HG02623 (cell line): Measurements from ENCODE around the gene LEFTY2.
"Not testable (repeated sequence)": the region's sequence is repeated elsewhere in the genome, so short reads cannot be mapped to it uniquely, and the experiment has no call there.

ENCODE experiments used
- ATAC-seq: cut with Tn5 transposase; IDR thresholded peaks from one replicate; pipeline ENCODE4 v1.9.1; 2021; ENCODE audit warnings: moderate library complexity; ENCODE audit not compliant: unreplicated experiment

The LEFTY2 gene

DNA sequence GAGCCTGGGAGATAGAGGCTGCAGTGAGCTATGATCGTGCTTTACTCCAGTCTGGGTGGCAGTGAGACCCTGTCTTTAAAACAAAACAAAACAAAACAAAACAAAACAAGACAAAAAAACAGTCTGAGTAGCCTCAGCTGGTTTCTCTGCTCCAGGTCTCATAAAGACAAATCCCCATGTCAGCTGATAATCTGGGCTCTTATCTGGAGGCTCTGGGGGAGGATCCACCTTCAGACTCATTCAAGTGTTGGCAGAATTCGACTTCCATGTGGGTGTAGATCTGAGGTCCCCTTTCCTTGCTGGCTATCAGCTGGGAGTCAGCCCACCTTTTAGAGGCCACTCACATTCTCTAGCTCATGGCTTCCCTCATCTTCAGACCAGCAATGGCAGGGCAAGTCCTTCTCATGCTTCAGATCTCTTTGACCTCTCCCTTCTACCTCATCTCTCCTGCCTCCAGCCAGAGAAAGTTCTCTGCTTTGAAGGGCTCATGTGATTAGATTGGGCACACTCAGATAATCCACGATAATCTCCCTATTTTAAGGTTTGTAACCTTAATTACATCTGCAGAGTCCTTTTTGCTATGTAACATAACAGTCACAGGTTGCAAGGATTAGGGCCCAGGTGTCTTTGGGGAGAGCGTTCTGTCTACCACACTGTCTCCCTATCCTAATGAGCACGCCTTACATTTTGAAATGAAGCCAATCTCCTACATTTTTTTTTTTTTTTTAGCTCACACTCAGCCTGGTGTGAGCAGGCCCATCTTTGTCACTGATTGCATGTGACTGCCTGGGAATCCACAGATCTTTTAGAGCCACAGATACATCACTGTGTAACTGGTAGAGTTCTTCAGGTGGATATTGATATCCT lies 9.5 kb downstream of the LEFTY2 start:
- no peak for ATAC-seq

GRCh38 chr1:225930566-225930965 lies 10.5 kb downstream of the LEFTY2 start:
- ATAC-seq: no peak

DNA sequence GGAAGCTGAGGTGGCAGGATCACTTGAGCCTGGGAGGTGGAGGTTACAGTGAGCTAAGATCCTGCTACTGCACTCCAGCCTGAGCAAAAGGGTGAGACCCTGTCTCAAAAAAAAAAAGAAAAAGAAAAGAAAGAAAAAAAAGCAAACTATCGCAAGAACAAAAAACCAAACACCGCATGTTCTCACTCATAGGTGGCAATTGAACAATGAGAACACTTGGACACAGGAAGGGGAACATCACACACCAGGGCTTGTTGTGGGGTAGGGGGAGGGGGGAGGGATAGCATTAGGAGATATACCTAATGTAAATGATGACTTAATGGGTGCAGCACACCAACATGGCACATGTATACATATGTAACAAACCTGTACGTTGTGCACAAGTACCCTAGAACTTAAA lies 11.6 kb downstream of the LEFTY2 start:
- ATAC-seq: not testable (repeated sequence)

DNA sequence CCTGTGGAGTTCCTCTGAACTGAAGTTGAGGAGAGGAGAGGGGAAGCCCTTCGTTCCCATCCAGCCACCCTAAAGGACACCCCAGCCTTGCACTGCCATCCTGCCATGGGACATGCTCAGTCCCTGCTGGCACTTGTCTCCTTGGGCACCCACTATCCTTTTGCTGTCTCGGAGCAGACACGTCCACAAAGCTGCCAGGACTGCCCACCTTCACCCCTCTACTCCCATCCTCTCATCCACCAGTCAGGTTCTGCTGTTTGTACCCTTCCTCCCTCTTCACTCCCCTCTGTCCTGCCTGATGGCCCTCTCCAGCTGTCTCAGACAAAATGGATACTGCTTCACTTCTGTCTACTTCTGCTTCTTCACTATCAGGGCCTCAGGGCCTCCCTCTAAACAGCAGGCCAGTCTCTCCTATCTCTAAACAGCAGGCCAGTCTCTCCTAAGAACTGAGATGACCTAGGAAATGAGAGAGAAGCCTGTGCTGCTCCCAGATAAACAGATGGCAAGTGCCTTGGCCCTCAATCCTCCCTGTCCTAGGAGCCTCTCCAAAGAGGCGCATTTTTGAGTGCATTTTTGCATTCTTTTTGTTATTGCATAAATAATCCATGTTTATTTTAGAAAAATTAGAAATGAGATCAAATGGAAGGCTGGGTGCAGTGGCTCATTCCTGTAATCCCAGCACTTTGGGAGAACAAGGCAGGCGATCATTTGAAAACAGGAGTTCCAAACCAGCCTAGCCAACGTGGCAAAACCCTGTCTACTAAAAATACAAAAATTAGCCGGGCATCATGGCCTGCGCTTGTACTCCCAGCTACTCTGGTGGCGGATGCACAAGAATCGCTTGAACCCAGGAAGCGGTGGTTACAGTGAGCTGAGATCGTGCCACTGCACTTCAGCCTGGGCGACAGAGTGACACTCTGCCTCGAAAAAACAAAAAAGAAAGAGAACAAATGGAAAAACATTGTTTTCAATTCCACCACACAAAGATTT lies 12.5 kb downstream of the LEFTY2 start:
- ATAC-seq: no peak

GRCh38 chr1:225926551-225927113 lies 14.4 kb downstream of the LEFTY2 start:
- no peak for ATAC-seq

DNA sequence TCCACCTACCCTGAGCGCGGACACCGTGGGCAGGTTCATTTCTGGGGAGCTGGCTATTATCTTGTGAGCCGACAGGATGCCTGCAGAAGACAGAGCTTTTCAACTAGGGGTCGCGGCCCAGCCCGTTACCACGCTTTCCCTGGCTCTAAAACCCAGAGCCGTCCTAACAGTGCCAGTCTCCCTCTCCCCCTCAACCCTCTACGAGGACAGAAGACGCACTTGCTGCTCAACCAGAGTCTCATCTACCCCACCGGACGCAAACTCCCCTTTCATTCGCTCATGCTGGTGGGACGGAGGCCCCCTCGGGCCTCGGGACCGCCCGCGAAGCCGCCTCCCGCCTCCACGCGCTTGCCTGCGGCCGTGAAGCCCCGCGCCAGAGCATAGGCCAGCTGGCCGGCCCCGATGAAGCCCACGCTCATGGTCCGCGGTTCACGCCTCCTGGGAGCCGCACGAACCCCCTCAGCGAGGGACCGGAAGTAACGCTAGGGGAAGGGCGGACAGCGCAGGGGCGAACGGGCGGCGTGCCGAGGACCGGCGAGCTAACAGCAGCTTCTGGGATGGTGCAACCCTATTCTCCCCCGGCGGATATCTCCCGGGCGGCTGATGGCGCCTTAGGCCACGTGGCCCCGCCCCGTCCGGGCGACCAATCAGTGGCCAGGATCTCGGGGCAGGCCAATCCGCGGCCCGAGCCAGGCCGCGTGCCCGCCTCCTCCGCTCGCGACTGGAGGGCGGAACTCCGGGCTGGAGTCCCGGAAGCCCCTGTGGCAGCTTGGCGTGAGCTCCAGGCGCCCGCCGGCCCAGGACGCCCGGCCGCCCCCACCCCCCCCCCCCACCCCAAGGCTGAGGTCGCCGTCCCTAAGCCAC lies 17.1 kb downstream of the LEFTY2 start, which contains the start of gene PYCR2:
Gene PYCR2, minus strand, starts transcription at position 559 of the 864 bp plus-strand sequence. Its CDS starts 140 bp downstream, at position 419.
- ATAC-seq: peak; percentile 97

- no peak for ATAC-seq
Observed at GRCh38 chr1:225923381-225923691, 17.7 kb downstream of the LEFTY2 start.

DNA sequence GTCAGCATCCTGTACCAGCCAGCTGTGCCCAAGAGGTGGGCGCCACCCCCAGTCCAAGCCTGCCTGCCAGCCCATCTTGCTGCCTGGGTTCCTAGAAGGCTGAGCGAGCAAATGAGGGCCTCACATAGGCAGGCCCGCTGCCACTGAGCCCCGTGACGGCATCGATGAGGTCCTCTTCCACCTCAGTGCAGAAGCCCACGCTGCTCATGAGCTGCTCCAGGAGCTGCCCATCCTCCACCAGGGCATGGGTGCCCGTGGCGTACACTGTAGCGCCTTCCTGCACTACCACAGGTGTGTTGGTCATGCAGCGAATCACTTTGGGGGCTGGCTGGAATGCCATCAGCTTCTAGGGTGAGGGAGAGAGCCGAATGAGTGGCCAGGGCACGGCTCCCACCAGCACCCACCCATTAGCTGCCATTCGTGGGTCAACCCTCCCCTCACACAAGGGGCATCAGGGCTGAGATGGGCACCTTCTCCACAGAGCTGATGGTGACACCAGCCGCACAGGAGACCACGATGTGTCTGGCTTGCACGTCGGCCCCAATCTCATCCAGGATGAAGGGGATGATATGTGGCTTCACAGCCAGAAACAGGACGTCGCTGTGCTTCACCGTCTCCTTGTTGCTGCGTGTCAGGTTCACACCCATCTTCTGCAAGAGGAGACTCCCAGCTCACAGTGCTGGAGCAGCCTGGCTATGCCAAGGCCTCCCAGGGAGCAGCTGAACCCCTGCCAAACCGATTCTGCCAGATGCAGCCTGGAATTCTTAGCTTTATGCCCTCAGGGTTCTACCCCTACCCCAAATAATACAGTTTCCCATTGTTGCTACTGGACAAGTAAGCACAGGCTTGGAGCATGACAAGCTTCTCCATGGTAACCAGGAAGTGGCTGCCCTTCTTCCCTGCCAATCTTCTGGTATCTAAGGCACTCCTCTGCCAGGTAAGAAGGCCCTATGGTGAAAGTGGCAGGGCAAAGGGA lies 19.0 kb downstream of the LEFTY2 start:
- no peak for ATAC-seq

DNA sequence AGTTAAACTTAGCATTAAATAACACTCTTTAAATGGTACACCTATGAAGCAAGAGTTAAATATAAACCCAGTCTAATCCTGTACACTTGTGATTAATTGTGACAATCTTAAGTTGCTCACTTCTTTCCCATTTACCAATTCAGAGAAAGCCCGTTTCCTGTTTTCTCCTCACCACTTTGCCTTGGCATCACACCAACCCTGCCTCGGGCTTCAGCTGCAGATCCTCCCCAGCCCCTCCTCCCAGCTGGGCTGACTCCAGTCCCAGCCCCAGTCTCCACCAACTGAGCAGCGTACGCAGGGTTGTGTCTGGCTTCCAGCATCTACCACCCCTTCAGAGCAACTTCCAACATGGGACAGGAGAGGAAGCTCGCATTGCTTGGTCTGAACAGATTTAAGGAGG lies 21.1 kb downstream of the LEFTY2 start:
- no peak for ATAC-seq

- no peak for ATAC-seq
Observed at GRCh38 chr1:225918280-225918679, 22.7 kb downstream of the LEFTY2 start.

- no peak for ATAC-seq
Observed at GRCh38 chr1:225917536-225917935, 23.5 kb downstream of the LEFTY2 start.

- ATAC-seq: no peak
Observed at GRCh38 chr1:225917101-225917500, 23.9 kb downstream of the LEFTY2 start.

DNA sequence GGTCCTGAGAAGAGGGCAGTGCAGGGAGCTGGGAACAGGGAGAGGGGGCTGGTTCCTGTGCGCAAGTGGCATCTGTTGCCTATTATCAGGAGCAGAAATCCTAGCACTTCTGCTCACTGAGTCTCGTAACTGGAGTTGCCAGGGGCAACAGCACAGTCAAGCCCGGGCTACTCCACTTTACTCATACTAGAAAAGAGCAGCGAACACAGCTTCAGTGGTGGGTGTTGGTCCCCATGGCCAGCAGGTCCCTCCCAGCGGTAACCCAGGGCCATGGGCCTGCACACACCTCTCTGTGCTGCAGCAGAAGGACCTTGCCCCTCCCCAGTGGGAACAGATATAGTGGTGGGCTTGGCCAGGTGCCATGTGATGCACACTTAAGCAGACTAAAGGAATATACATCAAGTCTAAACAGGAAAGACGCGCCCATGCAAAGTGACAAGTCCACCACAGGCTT lies 25.5 kb downstream of the LEFTY2 start:
- no peak for ATAC-seq

DNA sequence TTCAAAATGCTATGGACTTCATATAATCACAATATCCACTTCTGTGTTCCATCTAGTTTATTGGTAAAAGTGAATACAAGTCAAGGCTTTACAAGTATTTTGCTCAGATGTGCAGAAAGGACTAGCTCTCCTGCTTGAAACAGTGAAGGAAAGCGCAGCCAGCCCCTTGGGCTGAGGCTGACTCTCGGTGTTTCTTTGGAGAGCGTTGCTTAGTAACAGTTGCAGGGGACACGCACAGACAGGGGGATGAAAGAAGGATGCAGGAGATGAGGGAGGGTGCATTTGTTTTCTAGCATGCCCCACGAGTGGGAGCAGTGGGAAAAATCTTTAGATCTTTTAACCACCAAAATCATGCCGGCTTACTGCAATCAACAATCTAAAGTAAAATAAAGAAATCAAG lies 26.1 kb downstream of the LEFTY2 start:
- no peak for ATAC-seq

DNA sequence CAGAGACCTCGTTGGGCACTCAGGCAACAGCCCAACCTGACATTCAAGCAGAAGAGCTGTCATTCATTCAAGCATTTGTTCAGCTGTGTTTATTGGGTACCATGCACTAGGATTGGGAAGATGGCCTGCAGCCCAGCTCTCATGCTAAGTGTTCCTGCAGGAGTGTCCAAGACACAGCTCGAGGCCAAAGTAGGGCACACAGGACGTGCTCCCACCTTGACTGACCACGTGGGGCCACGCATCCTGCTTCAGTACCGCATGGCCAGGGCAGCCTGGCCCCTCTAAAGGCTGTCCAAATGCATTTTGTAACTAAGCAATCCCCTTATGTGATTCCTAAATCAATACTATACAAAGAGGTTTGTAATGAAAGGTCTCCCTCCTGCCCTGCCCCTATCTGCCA lies 26.6 kb downstream of the LEFTY2 start:
- ATAC-seq: no peak

GRCh38 chr1:225911191-225912130 lies 29.6 kb downstream of the LEFTY2 start:
- no peak for ATAC-seq

- ATAC-seq: no peak
Observed at GRCh38 chr1:225909477-225909876, 31.5 kb downstream of the LEFTY2 start.

DNA sequence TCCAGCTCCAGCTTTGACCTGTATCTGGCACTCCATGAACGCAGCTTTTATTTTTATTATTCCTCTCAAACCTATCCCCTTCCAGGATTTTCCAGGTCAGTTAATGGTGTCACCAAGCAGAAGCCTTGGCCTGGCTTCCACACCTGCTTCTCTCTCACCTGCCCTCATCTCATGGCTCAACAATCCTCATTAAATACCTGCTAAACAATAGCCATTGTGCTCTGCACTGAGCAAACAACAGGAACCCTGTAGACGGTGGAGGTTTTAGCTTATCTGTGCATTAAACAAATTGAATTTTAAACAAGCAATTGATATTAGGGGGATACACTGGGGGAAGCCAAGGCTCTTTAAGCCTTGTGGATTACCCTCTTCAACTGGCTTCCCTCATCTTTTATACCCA lies 32.2 kb downstream of the LEFTY2 start:
- ATAC-seq: no peak
